Esophagus muscularis mucosa (tissue), 3 donors: ENCODE results near the gene LETM1.

ENCODE experiments used
- CTCF ChIP-seq, 3 experiments: fragments of 200-600 bp in 2 of 3; fragments of 450-650 bp in 1 of 3; sonication (generic) in 2 of 3; IDR thresholded peaks; one replicate each; pipeline ENCODE4 v1.5.1; 2017 to 2019; ENCODE audit warnings: antibody characterized with exemption in 3 of 3, mild to moderate bottlenecking in 2 of 3, moderate library complexity in 1 of 3
- POLR2A ChIP-seq: fragments of 450-650 bp; IDR thresholded peaks from one replicate; pipeline ENCODE4 v1.6.1; 2017; ENCODE audit warnings: antibody characterized with exemption, moderate library complexity, mild to moderate bottlenecking, low read depth
- POLR2AphosphoS5 ChIP-seq, 2 donors: sonication (generic); formaldehyde crosslinking; IDR thresholded peaks; one replicate each; pipeline ENCODE4 v1.6.1; 2017; ENCODE audit warnings: antibody characterized with exemption in 2 of 2

GRCh38 chr4:1767061-1767769 lies 88.7 kb downstream of the LETM1 start:
- TF ChIP-seq CTCF (IDR thresholded peaks at IDR 0.05), result no peak
- no peak for TF ChIP-seq POLR2AphosphoS5 (IDR thresholded peaks at IDR 0.05)
- no peak for TF ChIP-seq POLR2A
